Nucleus accumbens (tissue), 56 donors: ENCODE data around the gene ATP2B2.

Source experiments
- DNase-seq, 56 donors: peaks; one replicate each; lab custom pipeline; 2025; lab: John Stamatoyannopoulos, UW

Gene ATP2B2

GRCh38 chr3:10353160-10353559 lies 152.2 kb downstream of the ATP2B2 start:
- DNase-seq, result no peak

- DNase-seq, result no peak
Measured at GRCh38 chr3:10352146-10352911, 153.1 kb downstream of the ATP2B2 start.

DNA sequence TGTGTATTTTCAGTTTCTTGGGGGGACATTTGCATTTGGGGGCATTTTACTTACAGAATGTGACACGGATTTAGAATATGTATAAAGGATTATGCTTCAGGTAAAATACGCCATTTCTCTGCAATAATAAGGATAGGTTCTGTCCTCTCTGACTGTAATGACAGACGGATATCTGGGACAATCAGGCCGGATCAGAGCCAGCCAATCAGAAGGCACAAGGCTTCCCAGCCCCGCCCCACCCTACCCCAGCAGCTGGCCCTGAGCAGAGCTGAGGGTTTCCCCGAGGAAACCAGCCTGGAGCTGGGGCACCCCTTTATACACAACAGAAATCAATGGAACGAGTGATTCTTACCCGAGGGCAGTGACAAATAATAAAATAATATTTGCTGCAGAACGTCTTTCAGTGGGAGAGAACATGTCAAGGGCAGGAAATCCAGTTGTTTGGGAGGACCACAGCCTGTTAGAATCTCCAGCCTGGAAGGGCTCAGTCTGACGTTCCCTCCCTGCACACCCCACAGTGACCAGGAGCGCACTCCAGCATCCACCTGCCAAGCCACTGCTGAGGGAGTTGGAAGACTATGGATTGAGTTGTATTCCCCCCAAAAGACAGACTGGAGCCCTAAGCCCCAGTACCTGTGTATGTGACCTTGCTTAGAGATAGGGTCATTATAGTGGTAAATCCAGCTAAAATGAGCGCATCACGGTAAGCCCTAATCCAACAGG lies 154.2 kb downstream of the ATP2B2 start:
- DNase-seq, result no peak

- DNase-seq, result no peak
Measured at GRCh38 chr3:10350324-10350985, 154.9 kb downstream of the ATP2B2 start.

- DNase-seq, result no peak
Measured at GRCh38 chr3:10349801-10350200, 155.6 kb downstream of the ATP2B2 start.

DNA sequence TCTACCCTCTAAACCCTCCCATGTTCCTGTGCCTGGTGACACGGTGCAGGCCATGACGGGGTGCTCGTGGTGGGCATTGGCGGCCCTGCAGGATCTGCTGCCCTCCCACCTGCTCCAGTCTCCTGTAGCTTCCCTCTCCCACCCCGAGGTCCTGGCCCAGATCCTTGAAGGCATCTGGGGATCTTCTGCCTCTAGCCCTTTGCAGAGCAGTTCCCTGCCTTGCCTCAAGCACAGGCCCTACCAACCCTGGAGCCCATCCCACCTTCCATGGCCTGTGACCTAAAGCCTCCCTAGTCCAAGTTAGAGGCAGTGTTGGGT lies 157.0 kb downstream of the ATP2B2 start:
- no peak for DNase-seq

DNA sequence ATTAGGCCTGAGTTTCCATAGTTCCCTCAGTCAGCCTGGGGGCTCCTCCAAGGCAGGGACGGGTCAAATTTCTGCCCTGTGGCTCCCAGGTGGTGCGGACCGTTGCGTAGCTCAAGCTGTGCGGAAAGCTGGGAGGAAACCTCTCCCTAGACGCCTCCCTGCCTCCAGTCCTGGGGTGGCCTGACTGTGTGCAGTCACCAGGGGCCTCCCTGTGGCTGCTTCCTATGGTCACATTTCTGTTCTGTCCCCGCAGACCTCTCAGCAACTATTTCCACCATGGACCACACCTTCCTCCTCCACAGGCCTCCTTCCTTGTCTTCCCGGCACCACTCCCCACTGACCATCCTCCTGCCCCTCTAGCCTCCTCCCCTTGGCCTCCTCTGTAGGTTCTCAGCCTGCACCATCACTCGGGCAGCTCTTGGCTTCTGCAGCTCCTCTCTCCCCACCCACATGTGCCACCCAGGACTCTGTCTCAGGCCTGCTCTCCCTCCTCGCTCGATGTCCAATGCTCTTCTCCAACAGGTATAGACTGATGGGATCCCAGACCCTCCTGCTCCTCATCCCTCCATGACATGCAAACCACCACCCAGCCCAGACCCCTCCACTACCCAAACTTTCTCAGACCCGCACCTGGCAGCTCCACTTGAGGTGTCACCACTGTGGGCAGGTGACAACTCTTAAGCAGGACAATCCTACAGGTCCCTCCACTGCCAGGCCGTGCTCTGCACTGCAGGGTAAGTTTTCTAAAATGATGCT lies 157.6 kb downstream of the ATP2B2 start:
- DNase-seq, result no peak

GRCh38 chr3:10345911-10346310 lies 159.5 kb downstream of the ATP2B2 start:
- DNase-seq, result no peak

- no peak for DNase-seq
Measured at GRCh38 chr3:10344944-10345575, 160.3 kb downstream of the ATP2B2 start.

GRCh38 chr3:10344147-10344943 lies 161.0 kb downstream of the ATP2B2 start:
- DNase-seq, result peak in 30 of 56 donors; percentile 3 to 67 (median 16)

GRCh38 chr3:10343526-10343925 lies 161.9 kb downstream of the ATP2B2 start:
- no peak for DNase-seq

- no peak for DNase-seq
Measured at GRCh38 chr3:10342781-10343180, 162.6 kb downstream of the ATP2B2 start.

- DNase-seq, result no peak
Measured at GRCh38 chr3:10341901-10342398, 163.4 kb downstream of the ATP2B2 start.

GRCh38 chr3:10340476-10340875 lies 164.9 kb downstream of the ATP2B2 start:
- DNase-seq, result peak in 17 of 56 donors; percentile 6 to 59 (median 25)

DNA sequence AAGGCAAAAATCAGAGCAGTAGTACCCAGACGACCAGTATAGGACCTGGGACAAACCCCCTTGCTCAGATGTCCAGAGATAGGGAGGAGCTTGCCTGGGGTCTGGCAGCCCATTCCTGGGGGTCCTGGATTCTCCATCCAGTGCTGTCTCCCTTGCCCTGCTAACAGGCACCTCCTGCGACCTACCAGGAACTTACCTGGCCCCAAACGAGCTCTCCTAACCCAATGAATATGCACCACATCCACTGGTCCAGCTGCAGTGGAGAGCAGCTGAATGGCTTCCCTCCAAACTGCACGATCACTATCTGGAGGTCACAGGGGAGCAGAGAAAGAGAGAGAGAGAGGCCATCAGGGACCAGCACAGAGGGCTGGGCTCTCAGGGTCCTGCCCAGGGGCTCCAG lies 165.3 kb downstream of the ATP2B2 start:
- no peak for DNase-seq

- no peak for DNase-seq
Measured at GRCh38 chr3:10339376-10339955, 165.9 kb downstream of the ATP2B2 start.

- DNase-seq, result no peak
Measured at GRCh38 chr3:10338591-10339353, 166.6 kb downstream of the ATP2B2 start.

DNA sequence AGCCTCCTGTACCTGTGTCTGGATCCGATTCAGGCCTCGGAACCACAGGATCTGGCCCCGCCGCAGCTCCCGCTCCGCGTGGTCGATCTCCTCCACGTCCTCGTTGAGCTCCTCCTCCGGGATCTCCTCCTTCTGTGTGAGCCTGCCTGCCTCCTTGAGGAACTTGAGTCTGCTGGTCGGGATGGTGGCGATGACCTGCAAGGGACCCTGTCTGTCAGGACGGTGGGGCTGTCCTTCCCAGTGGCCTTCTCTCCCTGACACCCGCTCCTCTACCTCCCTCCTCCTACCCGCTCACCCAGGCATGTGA lies 167.3 kb downstream of the ATP2B2 start:
- DNase-seq, result no peak
